NCI-H146 treated with DMSO at 0.1 percent for 48 hours (cell line): ENCODE results near the gene SMIM38.

ENCODE experiments used
- DNase-seq: peaks from one replicate; lab custom pipeline; 2025; ENCODE audit not compliant: unreplicated experiment; lab: John Stamatoyannopoulos, UW

Gene SMIM38

DNA sequence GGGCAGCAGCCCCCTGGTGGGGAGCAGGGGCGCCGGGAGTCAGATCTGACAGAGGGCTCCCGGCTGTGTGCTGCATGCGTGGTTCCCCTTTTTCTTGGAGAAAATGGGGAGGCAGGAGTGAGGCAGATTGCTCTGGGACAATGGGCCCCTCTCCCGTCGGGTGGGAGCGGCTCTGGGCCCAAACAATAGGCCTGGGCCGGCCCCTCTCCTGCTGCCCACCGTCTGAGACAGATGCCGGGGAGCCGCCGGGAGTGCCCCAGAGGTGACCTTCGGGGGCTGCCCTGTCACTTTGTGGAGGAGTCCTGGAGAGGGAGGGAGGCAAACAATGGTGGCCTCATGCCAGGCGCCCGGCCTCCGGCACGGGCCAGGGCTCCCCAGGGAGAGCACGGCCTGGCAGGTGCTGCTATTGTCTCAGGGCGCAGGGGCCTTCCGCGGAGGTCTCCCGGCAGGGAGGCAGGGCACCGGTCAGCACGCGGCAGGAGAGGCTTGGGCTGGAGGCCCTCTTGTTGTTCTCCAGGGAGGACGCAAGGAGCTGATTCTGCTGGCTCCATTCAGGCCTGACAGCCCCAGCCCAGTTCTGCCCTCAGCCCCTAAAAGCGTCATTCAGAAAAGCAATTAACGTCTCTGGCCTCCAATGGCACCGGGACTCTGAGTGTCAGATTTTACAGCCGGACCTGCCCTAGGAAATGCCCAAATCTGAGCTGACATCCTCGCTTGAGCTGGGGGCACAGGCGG is 44.8 kb downstream of the SMIM38 start:
- DNase-seq: no peak

DNA sequence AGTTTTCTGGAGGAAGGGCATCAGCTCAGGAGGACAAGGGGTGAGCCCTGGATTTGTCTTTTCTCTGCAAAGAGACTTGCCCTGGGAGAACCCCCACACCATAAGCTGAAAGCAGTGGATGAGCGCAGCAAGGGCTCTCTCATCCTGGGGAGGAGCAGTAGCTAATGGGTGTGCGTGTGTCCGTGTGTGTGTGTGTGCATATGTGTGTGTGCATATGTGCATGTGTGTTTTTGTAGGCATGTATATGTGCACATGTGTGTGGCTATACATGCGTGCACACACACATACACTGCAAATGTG is 45.3 kb downstream of the SMIM38 start:
- DNase-seq: no peak

DNA sequence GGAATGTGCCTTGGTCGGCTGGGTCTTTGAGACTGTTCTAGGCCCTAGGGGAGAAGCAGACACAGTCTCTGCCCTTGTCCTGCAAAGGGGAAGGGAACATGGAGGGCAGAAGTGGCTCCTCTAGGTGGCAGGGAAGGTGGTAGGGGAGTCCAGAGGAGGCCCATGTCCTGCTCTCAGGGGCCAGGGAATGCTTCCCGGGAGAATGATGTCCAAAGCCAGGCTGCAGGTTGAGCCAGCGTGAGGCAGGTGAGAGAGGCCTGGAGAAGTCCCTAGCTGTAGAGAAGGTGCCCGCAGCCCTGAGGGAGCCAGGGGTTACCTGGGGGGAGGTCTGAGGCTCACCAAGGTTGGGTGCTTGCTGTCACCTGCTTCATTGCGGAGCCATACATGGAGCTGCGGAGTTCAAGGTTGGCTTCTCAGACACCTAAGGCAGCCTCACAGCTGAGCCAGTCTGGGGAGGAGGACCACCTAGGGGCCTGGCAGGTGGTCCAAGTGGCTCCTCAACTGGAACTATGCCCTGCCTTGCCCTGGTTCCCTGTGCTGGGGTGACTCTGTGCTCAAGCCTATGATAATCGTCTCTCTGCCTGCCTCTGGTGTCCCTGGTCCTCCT is 46.1 kb downstream of the SMIM38 start:
- no peak for DNase-seq

DNA sequence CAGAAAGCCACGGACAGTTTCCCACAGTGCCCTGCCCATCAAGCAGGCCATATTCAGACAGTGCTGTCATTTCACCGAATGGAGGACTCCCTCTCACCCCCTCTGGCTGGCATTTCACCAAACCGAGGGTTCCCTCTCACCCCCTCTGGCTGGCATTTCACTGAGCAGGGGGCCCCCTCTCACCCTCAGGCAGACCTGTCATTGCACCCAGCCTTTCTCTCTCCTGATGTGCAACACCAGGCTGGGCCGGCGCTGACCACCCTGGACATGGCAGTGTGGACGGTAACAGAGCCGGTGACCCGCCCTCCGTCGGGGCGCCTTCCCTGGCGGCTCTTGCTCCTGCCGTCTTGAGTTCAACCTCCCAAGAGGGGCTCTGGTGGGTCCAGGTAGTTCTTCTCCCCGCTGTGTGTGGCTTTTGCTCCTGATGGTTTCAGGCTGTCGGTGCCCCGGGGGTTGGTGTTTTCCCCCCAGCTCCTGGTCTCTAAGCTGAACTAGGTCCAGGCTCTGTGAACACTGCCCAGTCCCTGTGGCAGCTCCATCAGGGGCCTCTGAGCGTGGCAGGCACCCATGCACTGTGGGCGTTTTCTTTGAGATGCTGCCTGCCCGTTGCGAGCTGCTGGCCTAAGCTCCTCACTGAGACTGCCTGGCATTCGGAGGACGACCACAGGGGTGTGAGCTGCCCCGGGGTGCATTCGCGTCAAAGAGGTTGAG is 46.9 kb downstream of the SMIM38 start:
- DNase-seq: no peak

DNA sequence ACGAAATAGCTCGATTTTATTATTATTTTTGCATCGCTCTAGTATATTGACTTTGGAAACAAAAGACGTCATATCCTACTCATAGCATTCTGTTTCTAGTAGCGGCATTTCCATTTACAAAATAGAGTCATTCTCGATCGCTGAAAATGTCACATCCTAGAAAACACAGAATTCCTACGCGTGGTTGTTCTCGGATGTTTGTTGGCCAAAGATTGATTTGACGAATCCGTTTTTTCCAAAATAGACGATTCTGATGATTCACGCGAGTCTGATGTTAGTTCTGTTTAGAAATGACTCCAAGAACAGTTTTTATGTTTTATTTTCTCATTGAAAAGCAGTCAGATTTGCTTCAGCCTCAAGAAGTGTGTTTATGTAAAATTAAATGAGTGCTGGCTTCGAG is 47.6 kb downstream of the SMIM38 start:
- no peak for DNase-seq

DNA sequence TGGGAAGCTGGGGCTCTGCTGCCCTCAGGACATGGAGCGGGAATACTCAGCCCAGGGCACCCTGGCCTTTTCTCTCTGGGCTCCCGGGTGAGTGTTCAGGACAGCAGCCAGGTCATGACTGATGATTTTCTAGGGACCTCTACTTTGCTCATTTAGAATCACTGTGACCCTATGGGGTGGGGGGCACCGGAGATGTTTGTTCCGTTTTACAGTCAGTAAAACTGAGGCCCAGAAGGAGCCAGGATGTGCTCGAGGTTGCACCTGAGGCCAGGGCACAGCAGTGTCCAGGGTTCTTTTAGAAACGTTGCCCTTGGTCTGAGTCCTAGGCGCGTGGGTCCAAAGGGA is 48.1 kb downstream of the SMIM38 start:
- DNase-seq: no peak

DNA sequence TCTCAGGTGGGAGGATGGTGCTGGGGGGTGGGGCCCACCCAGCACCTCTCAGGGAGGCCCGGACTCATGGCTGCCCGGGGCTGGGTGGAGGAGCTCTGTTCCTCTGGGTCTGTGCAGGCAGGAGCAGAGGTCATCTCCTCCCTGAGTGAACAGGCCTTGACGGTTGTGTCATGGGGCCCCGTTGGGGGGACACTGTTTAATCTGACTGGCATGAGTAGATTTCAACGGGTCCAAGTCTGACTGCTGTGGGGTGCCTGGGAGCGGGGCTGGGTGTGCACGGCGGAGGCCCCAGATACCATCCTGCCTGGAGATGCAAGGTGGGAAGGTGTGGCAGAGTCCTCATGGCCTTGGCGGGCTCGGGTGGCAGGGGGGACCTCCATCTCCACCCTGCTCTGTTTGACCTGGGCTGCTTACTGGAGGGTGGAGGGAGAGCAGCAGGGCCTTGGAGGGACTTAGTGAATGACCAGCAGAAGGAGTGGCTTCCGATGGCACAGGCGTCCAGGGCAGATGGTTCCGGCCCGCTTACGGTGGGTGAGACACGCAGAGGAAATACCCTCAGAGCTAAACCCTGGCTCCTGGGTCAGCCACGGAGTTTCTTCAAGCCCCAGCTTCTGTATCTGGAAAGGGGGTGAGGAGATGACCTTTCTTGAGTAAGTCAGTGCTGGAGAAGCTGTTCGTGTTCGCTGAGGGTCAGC is 48.7 kb downstream of the SMIM38 start:
- DNase-seq: no peak

DNA sequence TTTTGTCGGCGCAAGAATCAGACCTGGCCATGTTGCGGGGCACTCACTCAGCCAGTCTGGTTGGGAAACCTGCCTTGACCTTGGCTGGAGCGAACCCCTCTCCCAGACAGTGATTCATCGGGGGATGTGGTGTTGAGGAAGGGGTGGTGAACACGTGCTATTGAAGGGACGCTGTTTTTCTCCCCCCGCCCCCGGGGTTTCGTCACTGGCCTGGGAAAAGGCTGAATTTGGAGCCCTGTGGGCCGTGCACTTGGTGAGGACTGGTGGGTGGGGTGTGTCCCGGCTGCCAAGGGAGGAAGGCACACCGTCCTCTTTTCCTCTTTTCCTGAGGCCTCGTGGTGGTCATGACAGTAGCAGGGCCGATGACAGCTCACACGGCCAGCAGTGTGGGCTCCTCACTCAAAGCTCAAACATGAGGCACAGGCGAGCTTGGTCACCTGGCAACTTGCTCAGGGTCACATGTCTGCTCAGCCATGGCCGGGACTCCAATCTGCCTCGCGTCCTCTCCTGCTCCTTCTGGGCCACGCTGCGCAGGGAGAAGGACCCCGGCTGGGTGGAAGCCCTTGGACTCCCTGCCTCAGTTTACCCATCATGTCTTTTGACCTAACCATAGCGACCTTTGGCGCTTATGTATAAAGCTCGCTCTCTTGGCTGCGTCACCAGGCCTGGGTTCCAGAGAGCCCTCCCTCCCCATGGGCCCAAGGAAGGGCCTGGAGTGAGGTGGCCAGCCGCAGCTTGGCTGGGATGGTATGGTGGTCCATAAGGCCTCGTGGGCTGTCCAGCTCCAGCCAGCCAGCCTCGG is 49.4 kb downstream of the SMIM38 start:
- DNase-seq: no peak
